GM12874 (cell line): ENCODE measurements around the gene KCNQ2.

Source experiments
- TF ChIP-seq, protein P1 (sequence below): IDR thresholded peaks from 2 replicates; pipeline ENCODE4 v1.5.1; 2011; ENCODE audit warnings: low read depth, mild to moderate bottlenecking, control low read depth, low read length, moderate library complexity; ENCODE audit not compliant: insufficient read depth

The KCNQ2 gene

DNA sequence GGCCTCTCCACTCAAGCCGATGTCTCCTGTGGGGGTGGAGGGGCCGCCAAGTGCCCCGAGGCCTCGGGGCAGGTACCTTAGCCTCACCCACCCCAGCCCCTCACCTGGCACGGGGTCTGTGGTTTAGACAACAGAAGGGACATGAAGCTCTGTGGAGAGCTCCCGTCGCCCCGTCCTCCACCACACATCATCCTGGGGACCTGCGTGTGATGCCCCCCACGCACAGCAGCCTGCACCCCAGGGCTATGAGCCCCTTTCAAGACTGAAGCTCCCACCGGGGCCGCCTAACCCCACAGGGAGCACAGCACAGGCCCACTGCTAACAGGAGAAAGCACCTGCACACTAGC lies 8.2 kb downstream of the KCNQ2 start:
- TF ChIP-seq, protein P1, sequence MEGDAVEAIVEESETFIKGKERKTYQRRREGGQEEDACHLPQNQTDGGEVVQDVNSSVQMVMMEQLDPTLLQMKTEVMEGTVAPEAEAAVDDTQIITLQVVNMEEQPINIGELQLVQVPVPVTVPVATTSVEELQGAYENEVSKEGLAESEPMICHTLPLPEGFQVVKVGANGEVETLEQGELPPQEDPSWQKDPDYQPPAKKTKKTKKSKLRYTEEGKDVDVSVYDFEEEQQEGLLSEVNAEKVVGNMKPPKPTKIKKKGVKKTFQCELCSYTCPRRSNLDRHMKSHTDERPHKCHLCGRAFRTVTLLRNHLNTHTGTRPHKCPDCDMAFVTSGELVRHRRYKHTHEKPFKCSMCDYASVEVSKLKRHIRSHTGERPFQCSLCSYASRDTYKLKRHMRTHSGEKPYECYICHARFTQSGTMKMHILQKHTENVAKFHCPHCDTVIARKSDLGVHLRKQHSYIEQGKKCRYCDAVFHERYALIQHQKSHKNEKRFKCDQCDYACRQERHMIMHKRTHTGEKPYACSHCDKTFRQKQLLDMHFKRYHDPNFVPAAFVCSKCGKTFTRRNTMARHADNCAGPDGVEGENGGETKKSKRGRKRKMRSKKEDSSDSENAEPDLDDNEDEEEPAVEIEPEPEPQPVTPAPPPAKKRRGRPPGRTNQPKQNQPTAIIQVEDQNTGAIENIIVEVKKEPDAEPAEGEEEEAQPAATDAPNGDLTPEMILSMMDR: no peak

DNA sequence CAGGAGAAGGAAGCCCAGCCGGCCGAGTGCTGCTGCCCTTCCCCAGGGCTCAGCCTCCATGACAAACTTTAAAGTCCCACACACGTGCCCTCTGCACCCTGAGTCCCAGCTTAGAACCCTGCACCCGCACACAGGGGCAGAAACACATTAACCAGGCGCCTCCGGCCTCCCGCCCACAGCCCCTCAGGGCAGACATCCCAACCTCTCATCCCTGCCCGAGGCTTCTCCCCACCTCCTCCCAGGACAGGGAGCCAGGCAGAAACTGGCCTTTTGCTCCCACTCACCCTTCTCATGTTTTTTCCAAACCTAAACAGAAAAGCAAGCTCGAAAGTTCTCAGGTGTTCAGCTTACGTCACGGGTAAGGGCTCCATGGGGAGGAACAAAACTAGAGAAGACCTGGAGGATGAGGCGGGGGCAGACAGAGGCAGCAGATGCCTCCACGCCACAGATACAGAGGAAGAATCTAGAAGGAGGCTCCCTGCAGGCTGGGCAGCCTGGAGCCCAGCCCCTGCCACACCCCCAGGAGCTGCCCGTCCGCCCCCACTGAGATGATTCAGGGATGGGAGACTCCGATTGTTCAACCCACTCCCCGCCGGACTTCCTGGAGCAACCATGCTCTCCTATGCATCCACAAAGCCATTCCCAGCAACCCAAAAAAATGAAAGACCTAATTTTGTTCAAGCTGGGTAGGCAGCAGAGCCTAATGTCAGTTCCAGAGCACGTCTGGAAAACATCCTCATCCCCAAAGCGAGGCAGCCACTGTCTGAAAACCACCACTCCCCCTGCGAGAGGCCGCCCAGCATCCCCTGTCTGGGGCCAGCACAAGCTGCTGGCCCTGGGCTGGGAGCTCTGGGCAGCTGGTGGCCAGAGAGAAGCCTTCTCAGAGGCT lies 8.8 kb downstream of the KCNQ2 start:
- TF ChIP-seq, protein P1: no peak

DNA sequence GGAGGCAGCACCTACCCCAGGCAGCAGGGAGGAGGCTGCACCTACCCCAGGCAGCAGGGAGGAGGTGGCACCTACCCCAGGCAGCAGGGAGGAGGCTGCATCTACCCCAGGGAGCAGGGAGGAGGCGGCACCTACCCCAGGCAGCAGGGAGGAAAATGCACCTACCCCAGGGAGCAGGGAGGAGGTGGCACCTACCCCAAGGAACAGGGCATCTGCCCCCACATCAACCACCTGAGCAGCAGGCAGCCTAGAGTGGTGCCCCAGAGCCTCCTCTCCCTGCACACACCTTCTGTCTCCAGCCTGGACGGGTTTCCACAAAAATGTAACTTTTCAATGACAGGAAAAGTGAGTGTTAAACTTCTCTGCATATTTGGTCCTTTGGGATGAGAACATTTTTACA lies 10.2 kb downstream of the KCNQ2 start:
- TF ChIP-seq, protein P1: no peak

DNA sequence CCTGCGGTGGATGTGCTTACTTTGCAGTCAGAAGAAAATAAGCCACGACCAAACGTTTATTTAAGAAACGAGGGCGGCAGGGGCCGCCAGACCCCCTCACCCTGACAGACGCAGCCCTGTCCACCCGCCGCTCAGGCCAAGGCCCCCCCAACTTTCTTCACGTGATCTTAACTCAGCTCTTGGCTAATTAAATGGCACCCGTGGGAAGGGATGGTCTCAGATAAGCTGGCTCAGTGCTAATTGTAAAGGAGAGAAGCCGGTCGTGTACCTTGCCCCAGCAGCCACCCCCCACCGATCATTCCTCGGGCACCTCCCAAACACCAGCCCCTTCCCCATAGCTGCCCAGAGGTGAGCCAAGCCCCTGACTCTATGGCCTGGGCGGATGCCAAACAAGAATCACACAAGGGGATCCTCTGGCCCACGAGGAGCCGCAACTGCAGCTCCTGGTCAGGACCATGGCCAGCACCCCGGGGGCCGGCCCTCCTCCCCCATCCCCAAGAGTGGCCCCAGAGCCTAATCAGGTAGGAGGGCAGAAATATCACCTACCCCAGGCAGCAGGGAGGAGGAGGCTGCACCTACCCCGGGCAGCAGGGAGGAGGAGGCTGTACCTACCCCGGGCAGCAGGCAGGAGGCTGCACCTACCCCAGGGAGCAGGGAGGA lies 11.2 kb downstream of the KCNQ2 start:
- TF ChIP-seq, protein P1: no peak

DNA sequence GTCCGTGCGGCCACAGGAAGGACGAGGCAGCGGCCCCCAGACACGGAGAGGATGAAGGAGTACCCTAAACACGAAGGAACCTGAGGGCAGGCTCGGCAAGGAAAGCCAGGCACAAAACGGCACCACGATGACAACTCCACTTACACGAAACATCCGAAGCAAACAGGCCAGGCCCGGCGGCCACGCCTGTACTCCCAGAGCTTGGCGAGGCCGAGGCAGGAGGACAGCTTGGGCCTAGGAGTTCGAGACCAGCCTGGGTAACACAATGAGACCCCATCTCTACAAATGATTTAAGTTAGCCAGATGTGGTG lies 13.4 kb downstream of the KCNQ2 start:
- TF ChIP-seq, protein P1: no peak

DNA sequence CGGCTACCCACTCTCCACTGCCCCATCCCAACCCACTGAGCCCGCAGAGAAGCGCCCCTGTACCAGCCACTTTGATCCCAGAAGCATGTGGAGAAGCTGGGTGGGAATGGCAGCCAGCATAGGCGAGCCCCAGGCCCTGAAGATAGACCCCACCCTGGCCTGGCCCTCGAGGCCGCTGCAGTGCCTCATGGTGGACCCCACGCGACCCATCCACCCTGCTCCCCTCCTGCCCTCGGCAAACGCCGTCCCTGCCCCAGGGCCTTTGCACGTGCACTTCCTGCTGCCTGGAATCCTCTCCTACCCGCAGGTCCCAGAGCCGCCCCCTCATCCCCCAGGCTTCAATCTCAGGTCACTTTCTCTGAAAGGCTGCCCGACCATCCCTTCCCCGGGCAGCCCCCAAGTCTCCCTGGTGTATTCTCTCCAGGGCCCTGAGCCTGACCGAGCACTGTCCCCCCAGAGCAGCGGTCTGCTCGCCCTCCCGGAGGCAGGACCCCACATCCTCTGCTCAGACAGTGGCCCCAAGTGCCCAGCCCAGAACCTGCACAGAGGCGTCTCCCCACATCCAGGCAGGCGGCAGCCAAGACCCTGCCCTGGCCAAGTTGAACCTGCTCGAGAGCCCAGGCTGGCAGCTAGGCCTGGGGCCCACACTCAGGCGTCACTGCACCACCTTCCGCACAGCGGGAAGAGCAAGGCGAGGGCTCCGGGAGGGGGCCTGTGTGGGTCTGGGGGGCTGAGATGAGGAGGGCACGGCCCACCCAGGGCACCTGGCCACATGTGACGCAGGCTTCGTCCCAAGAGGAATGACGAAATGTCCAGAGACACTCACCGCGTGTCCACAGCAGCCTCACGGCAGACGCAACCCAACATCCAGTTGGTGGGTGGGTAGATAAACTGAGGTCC lies 14.0 kb downstream of the KCNQ2 start:
- TF ChIP-seq, protein P1: no peak

DNA sequence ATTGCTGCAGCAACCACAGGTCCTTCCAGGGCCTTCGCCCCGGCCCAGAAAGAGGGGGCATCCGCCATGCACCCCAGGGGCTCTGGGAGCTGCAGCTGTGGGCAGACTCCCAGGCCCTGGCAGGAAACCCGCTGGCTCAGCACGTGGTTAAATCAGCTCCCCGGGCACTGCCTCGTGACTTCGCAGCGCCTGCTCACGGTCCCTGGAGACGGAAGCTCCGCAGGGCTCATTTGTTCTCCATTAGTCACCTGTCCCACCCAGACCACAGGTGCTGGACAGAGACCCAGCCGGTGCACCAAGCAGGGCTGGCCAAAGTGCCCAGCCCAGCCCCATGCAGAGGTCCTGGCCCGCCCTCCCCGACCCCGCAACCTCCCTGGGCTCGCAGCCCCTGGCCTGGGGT lies 14.7 kb downstream of the KCNQ2 start:
- TF ChIP-seq, protein P1: no peak
